ENCODE data around the gene SDK2. TPM values are rescaled to one million over a fixed set of nuclear protein-coding genes. Genes with fewer than 3 reads are reported as not detected.

The SDK2 gene
- total RNA-seq, 4 donors from 2014 or later = under 0.01 to 0.49 (median 0.08) TPM

- TF ChIP-seq, protein P1, sequence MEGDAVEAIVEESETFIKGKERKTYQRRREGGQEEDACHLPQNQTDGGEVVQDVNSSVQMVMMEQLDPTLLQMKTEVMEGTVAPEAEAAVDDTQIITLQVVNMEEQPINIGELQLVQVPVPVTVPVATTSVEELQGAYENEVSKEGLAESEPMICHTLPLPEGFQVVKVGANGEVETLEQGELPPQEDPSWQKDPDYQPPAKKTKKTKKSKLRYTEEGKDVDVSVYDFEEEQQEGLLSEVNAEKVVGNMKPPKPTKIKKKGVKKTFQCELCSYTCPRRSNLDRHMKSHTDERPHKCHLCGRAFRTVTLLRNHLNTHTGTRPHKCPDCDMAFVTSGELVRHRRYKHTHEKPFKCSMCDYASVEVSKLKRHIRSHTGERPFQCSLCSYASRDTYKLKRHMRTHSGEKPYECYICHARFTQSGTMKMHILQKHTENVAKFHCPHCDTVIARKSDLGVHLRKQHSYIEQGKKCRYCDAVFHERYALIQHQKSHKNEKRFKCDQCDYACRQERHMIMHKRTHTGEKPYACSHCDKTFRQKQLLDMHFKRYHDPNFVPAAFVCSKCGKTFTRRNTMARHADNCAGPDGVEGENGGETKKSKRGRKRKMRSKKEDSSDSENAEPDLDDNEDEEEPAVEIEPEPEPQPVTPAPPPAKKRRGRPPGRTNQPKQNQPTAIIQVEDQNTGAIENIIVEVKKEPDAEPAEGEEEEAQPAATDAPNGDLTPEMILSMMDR (IDR thresholded peaks at IDR 0.05; ENCODE audit: low read depth) = no peak
Measured at GRCh38 chr17:73402466-73402865, 241.8 kb downstream of the SDK2 start.

GRCh38 chr17:73401911-73402310, 242.3 kb downstream of the SDK2 start:
- TF ChIP-seq, protein P1 (IDR thresholded peaks at IDR 0.05; ENCODE audit: low read depth) = no peak

GRCh38 chr17:73400915-73401545, 243.2 kb downstream of the SDK2 start:
- TF ChIP-seq, protein P1 (IDR thresholded peaks at IDR 0.05; ENCODE audit: low read depth) = no peak

GRCh38 chr17:73399056-73399455, 245.2 kb downstream of the SDK2 start:
- TF ChIP-seq, protein P1 (IDR thresholded peaks at IDR 0.05; ENCODE audit: low read depth) = no peak

DNA sequence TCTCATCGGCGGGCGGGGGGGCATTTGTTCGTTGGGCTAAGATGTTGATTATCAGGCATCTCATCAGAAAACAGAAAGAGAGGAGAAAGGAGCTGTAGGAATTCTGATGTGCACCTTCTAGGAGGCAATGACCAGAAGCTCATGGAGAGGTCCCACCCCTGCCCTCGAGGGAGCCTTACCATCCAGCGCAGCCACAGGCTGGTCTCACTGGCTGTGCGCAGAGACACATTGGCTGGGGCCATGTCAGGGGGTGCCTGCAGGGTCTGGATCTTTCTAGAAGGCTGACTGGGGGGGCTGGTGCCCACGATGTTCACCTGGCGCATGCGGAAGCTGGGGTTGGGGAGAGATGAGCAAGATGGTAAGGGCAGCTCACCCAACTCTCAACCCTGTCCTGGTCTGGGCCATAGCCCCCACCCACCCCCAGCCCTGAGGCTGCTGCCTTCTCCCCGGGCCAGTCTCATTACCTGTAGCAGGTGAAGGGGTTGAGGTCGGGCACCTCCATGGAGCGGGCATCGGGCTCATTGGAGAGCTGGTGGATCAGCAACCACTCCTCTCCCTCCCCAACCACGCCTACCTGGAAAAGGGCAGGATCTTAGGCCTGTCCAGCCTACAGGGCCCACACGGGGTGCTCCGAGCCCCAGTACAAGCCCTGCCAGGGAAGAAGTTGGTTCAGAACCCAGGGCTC, 246.2 kb downstream of the SDK2 start:
- TF ChIP-seq, protein P1 (IDR thresholded peaks at IDR 0.05; ENCODE audit: low read depth) = no peak

- TF ChIP-seq, protein P1 (IDR thresholded peaks at IDR 0.05; ENCODE audit: low read depth) = no peak
Measured at GRCh38 chr17:73397278-73397826, 246.9 kb downstream of the SDK2 start.
